GM21786 (cell line): ENCODE measurements around the gene FURIN.
"Not testable (repeated sequence)": the region's sequence is repeated elsewhere in the genome, so short reads cannot be mapped to it uniquely, and the experiment has no call there.

Experiments
- ATAC-seq: cut with Tn5 transposase; IDR thresholded peaks from one replicate; pipeline ENCODE4 v1.9.1; 2021; ENCODE audit not compliant: unreplicated experiment

Gene FURIN

DNA sequence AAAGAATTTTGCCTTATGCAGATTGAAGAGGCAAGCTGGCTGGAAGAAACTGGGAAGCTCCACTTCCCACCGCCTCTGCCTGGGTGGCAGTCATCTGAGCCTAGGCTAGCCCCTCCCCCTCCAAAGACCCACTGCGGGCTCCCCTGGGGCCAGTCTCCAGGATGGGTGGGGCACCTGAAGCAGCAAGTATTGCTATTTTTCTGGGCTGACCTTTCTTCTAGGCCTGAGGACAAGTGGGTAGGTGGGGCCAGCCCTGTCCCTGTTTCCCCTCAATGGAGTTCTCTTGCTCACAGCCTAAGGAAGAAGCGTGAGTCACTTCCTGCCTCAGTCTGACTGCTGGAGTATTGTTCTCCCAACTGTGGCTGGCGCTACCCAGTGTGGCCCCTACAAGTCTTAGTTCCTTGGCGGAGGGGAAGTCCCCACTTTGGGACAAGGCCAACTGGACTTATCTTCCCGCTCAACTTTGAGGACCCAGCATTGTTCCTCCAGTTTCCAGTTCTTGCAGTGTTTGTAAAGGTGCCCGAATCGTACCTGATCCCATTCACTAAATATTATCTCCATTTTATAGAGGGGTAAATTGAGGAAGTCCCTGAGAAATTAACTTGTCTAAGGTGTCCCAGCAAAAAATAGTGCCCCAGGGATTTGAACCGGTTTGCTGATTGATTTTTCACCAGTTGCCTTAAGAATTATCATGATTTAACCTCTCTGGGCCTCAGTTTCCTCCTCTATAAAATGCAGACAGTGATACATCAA lies 1.4 kb downstream of the FURIN start:
- ATAC-seq = peak; percentile 46

DNA sequence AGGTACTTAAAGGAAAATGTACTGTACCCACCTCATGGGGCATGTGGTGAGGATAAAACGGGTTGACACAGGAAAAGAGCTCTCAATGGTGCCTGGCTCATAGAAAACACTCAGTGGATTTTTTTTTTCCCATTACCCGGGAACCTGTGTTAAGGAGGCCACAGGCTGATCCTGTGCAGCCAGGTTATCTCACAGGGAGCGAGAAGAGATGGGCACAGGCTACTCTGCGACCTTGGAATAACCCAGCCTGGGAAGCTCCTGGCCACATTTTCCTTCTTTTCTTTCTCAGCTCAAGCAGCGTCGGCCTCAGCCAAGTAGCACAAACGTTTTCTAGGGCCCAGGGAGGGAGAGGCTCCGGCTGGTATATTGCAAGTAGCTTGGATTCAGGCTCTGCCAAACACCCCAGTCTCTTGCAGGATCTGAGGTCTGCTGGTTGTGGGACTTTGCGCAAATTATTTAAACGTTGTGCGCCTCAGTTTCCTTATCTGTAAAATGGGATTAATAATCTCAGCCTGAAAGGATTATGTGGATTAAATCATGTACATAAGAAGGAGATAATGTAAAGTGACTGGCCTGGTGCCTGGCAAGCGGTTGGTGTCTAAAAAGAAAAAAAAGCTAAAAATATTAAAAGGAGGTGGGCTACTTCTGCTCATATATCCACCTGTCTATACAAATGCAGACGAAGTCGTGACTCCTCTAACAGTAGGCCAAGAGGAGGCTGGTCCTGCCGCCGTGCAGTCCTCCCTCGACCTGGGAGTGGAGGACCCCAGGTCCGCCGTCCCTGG lies 2.2 kb downstream of the FURIN start:
- no peak for ATAC-seq

DNA sequence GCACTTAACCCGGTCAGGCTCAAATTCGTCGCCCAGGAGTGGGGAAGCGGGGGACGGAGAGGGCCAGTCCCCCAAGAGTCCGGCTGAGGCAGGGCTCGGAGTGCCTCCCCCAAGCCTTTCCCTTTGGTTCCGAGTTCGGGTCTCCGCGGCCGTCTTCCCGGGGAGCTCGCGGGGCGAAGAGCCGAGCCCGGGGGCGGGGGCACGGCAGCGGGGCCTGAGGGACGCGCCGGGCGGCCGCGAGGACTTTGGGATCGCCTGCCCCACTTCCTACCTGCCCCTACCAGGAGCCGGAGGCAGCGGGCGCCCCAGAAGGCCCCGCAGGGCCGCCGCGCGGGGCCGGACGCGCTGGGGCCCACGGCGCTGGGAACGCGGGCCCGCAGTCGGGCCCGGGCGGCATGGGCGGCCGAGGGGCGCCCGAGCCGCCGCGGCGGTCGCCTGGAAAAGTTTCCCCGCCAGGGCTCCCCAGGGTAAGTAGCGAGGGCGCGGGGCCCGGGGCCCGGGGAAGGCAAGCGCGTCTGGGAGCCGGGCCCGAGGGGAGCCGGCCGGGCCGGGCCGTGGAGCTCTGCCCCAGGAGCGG lies 2.8 kb downstream of the FURIN start:
- no peak for ATAC-seq

DNA sequence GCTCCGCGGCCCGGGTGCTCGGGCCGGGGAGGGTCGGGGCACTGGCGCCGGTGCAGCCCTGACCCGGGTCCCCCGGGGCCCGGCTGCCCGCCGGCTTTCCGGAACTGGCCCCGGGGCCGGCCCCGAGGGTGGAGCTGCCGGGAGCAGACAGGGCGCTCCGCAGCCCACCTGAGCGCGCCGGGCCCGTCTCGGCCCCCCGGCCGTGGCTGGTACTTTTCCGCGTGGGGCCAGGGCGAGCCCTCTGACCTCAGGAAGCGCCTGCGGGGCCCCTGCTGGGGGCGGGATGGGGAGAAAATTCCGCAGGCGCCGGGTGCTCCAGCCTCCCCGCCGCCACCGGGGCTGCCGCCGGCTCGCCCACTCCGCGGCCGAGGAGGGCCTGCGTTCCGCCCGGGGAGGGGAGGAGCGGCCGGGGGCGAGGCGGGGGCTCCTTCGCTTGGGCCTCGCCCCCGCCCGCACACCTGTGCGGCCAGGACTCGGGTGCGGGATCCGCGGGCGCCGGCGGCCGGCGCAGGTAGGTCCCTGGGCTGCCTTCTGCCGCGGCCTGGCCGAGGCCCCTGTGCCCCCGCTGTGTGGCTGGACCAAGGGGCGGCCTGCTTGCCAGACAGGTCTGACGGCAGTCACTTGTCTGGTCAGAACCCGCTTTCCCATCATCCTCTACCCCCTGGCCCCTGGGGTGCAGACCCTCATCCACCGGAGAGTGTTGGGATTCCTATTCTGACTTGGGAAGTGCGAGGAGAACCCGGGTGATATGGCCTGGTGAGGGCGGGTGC lies 3.5 kb downstream of the FURIN start:
- ATAC-seq = no peak

DNA sequence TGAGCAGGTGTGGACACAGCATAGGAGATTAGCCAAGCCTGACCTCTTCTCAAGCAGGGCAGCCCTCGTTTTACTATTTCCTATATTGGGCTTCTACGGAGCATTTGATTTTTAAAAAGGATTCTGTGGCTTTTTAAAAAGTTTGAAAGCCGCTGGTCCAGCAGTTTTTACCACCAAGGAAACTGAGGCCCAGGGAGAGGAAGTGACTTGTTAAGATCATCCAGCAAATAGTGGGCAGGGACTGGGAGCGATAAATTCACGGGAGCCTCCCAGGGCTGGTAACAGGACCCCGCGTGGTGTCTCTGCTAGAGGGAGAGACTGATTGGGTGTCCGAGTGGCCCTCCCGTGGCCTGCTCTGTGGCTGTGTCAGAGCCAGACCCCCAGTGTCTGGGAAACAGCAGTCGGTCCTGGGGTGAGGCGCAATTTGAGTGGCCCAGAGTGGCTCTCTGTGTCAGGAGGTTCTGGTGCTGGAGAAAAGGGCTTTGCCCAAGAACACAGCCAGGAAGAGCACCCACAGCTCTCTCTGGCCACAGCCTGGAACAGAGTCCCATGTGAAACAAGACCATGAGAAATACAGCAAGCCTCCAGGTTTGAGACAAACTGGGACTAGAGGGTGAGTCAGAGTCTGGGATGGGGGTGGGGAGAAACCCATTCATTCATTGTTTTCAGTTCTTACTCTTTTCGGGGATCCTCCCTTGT lies 4.2 kb downstream of the FURIN start:
- ATAC-seq = no peak

DNA sequence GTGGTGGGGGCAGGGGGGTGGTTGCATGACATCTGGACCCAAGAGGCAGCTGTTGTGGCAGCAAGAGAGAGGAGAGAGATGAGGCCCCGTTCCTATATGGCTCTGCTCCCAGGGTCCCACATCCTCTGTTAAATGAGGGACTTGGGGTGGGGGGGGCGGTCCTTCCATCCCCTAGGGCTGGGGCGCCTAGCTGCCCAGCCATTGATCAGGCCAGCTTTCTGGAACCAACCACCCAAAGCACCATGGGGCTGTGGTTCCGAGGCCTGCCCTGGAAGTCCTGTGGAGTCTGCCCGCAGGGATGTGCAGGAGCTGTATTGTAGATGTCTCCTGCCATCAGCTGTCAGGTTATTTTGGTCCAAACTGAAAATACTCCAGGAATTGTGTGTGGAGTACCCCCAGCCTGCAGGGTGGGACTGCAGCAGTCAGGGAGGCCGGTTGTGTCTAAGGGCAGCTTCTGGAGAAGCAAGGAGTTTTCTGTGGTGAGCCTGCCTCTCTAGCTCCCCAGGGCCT lies 5.2 kb downstream of the FURIN start:
- ATAC-seq = no peak

DNA sequence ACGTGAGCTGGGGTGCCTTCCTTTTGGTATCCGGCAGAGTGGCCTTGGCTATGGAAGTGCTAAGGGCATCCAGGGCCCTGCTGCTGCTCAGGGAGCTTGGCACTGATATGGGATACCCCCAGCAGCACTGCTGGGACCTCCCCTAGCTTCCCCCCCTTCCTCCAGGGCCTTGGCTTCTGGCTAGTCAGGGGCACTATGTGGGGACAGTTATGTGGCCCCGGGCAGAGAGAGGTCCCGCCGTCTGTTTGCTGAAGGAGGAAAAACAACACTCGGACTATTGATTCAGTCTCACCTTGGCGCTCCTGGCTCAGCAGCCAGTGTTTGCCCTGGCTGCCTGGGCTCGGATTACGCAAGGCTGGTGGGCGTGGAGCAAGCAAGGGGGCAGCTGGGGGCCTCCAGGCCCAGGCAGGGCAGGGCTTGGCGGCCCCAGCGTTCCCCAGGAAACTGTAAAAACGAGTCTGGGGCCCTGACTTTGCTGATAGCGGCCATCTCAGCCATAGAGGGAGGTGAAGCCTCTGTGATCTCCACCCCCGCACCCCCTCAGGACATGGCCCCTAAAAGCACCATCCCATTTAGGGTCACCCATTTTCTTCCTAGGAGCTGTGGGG lies 5.7 kb downstream of the FURIN start:
- no peak for ATAC-seq

DNA sequence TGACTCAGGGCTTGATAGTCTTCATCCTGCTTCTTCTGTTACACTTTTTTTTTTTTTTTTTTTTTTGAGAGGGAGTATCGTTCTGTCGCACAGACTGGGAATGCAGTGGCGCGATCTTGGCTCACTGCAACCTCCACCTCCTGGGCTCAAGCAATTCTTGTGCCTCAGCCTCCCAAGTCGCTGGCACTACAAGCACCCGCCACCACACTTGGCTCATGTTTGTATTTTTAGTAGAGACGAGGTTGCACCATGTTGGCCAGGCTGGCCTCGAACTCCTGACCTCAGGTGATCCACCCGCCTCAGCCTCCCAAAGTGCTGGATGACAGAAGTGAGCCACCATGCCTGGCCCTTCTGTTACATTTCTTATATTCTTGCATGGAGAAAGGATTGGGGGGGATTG lies 6.6 kb downstream of the FURIN start:
- not testable (repeated sequence) for ATAC-seq

DNA sequence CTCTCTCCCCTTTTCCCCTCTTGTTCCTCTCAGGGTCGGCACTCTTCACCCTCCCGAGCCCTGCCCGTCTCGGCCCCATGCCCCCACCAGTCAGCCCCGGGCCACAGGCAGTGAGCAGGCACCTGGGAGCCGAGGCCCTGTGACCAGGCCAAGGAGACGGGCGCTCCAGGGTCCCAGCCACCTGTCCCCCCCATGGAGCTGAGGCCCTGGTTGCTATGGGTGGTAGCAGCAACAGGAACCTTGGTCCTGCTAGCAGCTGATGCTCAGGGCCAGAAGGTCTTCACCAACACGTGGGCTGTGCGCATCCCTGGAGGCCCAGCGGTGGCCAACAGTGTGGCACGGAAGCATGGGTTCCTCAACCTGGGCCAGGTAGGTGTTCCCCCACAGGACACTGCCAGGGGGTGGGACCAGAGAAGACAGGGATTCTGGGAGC lies 7.2 kb downstream of the FURIN start:
- no peak for ATAC-seq

DNA sequence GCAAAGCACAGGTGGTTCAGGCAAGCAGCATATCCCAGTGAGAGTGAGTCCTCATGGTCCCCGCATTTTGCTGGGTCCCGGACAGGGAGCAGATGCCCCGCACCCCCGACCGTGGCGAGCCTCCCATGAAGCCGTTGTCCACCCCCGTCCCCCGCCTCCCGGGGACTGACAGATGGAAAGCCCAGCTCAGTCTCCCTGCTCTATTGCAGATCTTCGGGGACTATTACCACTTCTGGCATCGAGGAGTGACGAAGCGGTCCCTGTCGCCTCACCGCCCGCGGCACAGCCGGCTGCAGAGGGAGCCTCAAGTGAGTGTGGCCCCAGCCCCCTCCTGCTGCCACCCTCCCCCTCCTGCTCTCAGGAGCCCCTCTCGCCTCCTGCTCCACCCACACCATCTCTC lies 7.7 kb downstream of the FURIN start:
- ATAC-seq = no peak

DNA sequence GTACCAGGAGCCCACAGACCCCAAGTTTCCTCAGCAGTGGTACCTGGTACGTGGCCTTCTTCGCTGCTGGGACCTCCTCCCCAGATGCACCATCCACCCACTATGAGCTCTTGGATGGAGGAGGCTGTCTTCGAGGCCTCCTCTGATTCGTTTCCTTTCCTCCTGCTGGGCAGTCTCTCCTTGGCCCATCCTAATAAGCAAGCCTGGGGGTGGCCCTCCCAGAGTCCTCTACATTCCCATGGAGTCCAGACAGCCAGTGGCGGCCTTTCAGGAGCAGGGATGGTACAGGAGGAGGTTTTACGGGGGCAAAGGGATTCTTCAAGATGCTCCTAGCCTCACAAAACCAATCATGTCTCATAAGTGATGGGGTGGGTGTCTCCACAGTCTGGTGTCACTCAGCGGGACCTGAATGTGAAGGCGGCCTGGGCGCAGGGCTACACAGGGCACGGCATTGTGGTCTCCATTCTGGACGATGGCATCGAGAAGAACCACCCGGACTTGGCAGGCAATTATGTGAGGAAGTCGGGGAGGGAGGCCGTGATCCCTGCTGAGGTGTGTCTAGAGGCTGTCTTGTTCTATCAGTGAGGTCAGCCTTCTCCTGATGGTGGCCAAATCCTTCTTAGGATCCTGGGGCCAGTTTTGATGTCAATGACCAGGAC lies 8.3 kb downstream of the FURIN start:
- ATAC-seq = no peak

DNA sequence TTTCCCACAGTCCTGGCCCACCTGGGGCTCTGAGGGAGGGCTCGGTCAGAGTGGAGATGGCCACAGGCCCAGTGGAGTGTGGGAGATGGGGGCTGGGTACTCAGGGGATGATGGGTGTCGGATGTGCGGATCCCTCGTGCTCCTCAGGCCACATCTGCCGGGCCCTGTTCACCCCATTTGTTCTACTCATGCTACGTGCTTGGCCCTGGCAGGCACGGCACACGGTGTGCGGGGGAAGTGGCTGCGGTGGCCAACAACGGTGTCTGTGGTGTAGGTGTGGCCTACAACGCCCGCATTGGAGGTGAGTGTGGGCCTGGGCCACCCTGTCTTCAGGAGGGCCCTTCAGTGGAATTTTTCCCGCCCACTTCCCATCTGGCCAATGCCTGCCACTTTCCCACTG lies 8.9 kb downstream of the FURIN start:
- no peak for ATAC-seq

DNA sequence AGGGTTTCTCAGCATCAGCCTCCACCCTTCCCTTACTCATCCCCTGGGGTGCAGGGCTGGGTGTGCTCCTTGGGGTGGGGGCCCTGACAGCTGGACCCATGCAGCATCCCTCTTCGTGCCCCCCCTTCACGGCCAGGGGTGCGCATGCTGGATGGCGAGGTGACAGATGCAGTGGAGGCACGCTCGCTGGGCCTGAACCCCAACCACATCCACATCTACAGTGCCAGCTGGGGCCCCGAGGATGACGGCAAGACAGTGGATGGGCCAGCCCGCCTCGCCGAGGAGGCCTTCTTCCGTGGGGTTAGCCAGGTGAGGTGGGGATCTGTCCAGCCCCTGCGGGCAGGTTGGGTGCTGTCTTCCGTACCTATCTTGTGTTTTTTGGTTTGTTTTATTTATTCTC lies 9.6 kb downstream of the FURIN start:
- no peak for ATAC-seq

DNA sequence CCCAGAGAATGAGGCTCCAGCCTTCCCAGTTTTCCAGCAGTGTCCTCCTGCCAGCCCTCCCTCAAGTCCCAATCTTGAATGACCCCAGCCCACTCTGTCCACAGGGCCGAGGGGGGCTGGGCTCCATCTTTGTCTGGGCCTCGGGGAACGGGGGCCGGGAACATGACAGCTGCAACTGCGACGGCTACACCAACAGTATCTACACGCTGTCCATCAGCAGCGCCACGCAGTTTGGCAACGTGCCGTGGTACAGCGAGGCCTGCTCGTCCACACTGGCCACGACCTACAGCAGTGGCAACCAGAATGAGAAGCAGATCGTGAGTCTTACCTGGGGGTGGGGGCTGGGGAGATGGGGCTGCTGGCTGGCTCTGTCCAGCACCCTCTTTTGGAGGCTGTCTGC lies 10.3 kb downstream of the FURIN start:
- ATAC-seq = no peak

DNA sequence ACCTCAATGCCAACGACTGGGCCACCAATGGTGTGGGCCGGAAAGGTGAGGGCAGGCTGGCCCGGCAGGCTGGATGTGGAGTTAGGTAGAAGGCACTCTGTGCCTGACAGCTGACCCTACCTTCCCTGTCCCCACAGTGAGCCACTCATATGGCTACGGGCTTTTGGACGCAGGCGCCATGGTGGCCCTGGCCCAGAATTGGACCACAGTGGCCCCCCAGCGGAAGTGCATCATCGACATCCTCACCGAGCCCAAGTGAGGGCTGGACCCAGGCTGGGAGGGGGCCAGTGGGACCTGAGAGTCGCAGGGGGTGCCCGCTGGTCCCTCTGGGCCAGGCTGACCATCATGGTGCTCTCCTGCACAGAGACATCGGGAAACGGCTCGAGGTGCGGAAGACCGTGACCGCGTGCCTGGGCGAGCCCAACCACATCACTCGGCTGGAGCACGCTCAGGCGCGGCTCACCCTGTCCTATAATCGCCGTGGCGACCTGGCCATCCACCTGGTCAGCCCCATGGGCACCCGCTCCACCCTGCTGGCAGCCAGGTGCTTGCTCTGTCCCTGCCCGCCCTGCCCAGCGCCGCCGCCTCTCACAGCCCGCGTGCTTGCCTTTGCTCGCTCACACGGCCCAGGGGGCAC lies 11.5 kb downstream of the FURIN start:
- no peak for ATAC-seq

DNA sequence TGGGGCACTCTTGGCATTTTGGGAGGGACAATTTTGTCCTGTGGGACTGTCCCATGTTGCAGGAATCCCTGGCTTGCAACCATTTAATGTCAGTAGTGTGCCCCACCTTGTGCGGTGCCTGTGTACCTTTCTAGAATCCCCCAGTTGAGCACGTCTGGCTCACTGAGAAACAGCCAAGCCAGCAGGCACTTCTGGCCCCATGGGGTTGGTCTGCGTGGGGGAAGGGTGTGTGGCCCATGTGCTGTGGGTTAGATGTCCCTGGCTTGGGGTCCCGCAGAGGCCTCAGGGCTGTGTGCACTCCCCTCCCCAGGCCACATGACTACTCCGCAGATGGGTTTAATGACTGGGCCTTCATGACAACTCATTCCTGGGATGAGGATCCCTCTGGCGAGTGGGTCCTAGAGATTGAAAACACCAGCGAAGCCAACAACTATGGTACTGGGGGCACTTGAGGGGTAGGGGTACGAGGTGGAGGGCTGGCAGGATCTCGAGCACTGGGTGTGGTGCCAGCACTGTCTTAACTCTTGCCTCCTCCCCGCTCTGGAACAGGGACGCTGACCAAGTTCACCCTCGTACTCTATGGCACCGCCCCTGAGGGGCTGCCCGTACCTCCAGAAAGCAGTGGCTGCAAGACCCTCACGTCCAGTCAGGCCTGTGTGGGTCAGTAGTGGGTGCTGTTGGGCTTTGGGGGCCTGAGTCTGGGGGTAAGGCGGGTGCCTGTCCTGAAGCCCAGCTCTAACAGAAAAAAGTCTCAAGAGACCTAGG lies 12.2 kb downstream of the FURIN start:
- ATAC-seq = no peak

DNA sequence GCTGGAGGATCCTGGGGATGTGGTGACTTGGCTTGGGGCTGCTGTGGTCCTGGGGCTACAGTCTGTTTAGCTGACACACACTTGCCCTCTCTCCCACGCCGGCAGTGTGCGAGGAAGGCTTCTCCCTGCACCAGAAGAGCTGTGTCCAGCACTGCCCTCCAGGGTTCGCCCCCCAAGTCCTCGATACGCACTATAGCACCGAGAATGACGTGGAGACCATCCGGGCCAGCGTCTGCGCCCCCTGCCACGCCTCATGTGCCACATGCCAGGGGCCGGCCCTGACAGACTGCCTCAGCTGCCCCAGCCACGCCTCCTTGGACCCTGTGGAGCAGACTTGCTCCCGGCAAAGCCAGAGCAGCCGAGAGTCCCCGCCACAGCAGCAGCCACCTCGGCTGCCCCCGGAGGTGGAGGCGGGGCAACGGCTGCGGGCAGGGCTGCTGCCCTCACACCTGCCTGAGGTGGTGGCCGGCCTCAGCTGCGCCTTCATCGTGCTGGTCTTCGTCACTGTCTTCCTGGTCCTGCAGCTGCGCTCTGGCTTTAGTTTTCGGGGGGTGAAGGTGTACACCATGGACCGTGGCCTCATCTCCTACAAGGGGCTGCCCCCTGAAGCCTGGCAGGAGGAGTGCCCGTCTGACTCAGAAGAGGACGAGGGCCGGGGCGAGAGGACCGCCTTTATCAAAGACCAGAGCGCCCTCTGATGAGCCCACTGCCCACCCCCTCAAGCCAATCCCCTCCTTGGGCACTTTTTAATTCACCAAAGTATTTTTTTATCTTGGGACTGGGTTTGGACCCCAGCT lies 13.0 kb downstream of the FURIN start:
- ATAC-seq = no peak
